HG03175 (cell line): ENCODE data around the gene CAB39.
"Not testable (repeated sequence)": the region's sequence is repeated elsewhere in the genome, so short reads cannot be mapped to it uniquely, and the experiment has no call there.

Experiments used
- ATAC-seq: cut with Tn5 transposase; IDR thresholded peaks from one replicate; pipeline ENCODE4 v1.9.1; 2021; ENCODE audit warnings: mild to moderate bottlenecking, moderate library complexity; ENCODE audit not compliant: unreplicated experiment

Gene CAB39

GRCh38 chr2:230682546-230682945, 30.1 kb upstream of the CAB39 start:
- ATAC-seq = no peak

- no peak for ATAC-seq
These were observed 28.1 kb upstream of the CAB39 start for GRCh38 chr2:230684270-230685168.

GRCh38 chr2:230685178-230685577, 27.5 kb upstream of the CAB39 start:
- ATAC-seq = no peak

GRCh38 chr2:230687498-230687897, 25.1 kb upstream of the CAB39 start:
- no peak for ATAC-seq

GRCh38 chr2:230688490-230688889, 24.2 kb upstream of the CAB39 start:
- ATAC-seq = no peak

GRCh38 chr2:230690439-230690838, 22.2 kb upstream of the CAB39 start:
- no peak for ATAC-seq

GRCh38 chr2:230691005-230691647, 21.5 kb upstream of the CAB39 start:
- no peak for ATAC-seq

GRCh38 chr2:230692760-230693159, 19.9 kb upstream of the CAB39 start:
- ATAC-seq = no peak

GRCh38 chr2:230693411-230693810, 19.2 kb upstream of the CAB39 start:
- no peak for ATAC-seq

- ATAC-seq = no peak
These were observed 18.4 kb upstream of the CAB39 start for GRCh38 chr2:230694241-230694640.

- no peak for ATAC-seq
These were observed 17.1 kb upstream of the CAB39 start for GRCh38 chr2:230695551-230695950.

- no peak for ATAC-seq
These were observed 16.0 kb upstream of the CAB39 start for GRCh38 chr2:230696670-230697069.

- ATAC-seq = no peak
These were observed 15.0 kb upstream of the CAB39 start for GRCh38 chr2:230697676-230698075.

- not testable (repeated sequence) for ATAC-seq
These were observed 13.9 kb upstream of the CAB39 start for GRCh38 chr2:230698753-230699152.

- no peak for ATAC-seq
These were observed 12.2 kb upstream of the CAB39 start for GRCh38 chr2:230700447-230700846.

- ATAC-seq = no peak
These were observed 11.3 kb upstream of the CAB39 start for GRCh38 chr2:230701308-230701707.

GRCh38 chr2:230702457-230702856, 10.2 kb upstream of the CAB39 start:
- not testable (repeated sequence) for ATAC-seq

GRCh38 chr2:230703514-230703913, 9.1 kb upstream of the CAB39 start:
- no peak for ATAC-seq

GRCh38 chr2:230706053-230706521, 6.6 kb upstream of the CAB39 start:
- ATAC-seq = no peak

- ATAC-seq = no peak
These were observed 5.7 kb upstream of the CAB39 start for GRCh38 chr2:230706966-230707365.

GRCh38 chr2:230708204-230708603, 4.4 kb upstream of the CAB39 start:
- no peak for ATAC-seq

- no peak for ATAC-seq
These were observed 1.4 kb upstream of the CAB39 start for GRCh38 chr2:230711224-230711623.
